ENCODE results near the gene ACOX1.
"Not testable (repeated sequence)": the region's sequence is repeated elsewhere in the genome, so short reads cannot be mapped to it uniquely, and the experiment has no call there.

Gene ACOX1

GRCh38 chr17:75981019-75981615 lies 2.2 kb upstream of the ACOX1 start:
- DNase-seq (ENCODE audit: low spot score), result no peak

DNA sequence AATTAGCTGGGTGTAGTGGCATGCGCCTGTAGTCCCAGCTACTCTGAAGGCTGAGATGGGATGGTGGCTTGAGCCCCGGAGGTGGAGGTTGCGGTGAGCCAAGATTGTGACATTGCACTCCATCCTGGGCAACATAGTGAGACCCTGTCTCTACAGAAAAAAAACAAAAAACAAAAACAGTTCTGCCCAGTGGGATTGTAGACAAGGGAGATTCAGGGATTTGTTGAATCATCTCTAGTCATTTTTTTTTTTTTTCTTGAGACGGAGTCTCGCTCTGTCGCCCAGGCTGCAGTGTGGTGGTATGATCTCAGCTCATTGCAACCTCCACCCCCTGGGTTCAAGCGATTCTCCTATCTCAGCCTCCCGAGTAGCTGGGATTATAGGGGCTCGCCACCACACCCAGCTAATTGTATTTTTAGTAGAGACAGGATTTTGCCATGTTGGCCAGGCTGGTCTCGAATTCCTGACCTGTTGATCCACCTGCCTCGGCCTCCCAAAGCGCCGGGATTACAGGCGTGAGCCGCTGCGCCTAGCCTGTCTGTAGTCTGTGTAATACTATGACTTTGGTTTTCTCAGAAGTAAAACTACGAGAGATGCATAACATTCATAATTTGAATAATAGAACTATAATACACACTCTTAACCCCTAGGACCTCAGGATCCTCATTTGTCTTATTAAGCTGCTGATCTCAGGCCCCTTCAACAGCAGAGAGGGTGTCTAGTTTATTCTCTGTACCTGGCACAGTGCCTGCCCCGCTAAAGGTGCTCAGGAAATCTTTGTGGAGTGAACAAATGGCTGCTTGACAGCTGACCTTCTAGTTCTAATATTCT lies 1.4 kb upstream of the ACOX1 start:
- DNase-seq (ENCODE audit: low spot score), result no peak

DNA sequence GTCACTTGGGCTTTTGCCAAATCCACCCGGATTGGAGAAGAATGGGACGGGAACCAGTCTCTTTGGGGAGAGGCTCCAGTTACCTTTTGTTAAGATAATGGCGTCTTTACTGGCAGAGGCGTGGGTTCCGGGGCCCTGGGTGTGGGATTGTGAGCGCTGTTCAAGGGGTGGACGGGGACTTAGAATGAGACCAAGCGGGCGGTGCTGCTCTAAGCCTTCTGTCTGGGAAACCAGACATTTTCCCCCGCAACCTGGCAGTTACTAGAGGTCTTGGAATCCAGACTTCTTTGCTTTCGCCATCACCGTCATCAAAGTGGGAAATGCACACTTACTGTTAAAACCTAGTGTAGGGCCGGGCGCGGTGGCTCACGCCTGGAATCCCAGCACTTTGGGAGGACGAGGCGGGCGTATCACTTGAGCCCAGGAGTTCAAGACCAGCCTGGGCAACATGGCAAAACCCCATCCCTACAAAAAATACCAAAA lies 780 bp upstream of the ACOX1 start:
- DNase-seq (ENCODE audit: low spot score), result no peak

DNA sequence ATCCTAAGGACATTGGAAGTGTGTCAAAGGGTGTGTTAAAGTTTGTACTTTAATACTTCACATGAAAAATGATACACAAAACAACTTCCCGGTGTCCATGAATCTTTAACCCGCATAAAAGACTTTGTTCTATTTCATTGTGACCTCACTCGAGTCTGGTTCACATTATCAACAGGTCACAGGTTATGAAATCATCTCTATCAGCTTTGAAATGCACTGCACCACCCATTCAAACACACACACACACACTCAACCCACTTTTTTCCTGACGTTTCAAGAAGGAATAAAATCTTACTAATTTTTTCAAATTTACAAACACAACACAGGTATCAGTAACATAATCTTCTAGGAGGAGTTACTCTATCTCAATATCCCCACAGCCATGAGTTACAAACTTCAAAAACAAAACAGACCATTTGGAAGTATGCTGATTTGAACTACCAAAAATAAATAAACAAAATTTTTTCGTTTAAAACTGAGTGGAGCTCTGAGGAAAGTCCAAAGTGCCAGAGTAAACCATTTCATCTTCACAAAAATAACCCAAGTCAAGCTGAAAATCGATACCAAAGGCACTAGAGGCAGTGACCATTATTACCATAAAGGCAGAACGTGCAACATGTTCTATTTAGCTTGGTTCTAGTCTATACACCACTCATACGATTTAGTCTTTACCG lies 2.7 kb downstream of the ACOX1 start:
- no peak for DNase-seq (ENCODE audit: low spot score)

- DNase-seq (ENCODE audit: low spot score), result no peak
These were observed 3.2 kb downstream of the ACOX1 start for GRCh38 chr17:75975757-75976174.

DNA sequence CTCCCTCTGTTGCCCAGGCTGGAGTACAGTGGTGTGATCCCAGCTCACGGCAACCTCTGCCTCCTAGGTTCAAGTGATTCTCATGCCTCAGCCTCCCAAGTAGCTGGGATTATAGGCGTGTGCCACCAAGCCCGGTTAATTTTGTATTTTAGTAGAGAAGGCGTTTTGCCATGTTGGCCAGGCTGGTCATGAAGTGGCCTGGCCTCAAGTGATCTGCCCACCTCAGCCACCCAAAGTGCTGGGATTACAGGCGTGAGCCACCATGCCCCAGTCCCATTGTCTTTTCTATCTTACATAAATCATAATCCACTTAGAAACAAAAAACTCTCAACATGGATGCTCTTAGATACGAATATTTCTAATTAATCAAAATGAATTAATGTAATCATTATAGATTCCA lies 3.8 kb downstream of the ACOX1 start:
- not testable (repeated sequence) for DNase-seq (ENCODE audit: low spot score)

DNA sequence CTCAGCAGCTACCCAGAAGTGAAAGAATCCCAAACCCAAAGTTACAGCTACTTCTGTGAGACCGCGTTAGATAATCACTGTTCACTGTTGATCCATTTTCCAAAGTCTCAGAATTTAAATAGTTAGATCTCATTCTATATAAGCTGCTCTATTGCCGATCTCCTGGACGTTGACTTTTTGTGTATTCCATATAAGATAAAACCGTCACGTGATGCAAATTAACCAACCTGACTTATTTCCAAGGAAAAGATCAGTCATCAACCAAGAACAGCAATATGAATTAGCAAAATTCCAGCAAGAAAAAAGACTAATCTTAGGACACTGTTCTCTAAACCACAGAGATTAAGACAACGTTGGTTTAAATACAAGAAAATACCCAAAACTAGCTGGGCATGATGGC lies 8.3 kb downstream of the ACOX1 start:
- DNase-seq (ENCODE audit: low spot score), result no peak

- peak; percentile 18 for DNase-seq (ENCODE audit: low spot score)
These were observed 8.9 kb downstream of the ACOX1 start for GRCh38 chr17:75970011-75970523.

- DNase-seq (ENCODE audit: low spot score), result not testable (repeated sequence)
These were observed 9.9 kb downstream of the ACOX1 start for GRCh38 chr17:75969044-75969443.

DNA sequence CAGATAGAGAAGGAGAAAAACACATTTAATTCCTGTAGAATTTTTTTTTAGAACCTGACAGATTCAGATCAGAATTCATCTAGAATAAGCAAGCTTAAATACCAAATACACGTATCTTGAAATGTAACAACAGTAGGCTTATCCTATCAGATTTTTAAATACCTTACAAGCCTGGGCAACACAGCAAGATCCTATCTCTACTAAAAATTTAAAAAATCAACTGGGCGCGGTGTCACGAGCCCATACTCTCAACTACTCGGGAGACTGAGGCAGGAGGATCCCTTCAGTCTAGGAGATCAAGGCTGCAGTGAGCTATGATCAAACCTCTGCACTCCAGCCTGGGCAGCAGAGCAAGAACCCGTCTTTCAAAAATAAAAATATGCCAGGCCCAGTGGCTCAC lies 13.5 kb downstream of the ACOX1 start:
- no peak for DNase-seq (ENCODE audit: low spot score)

- DNase-seq (ENCODE audit: low spot score), result no peak
These were observed 19.0 kb downstream of the ACOX1 start for GRCh38 chr17:75959839-75960511.

DNA sequence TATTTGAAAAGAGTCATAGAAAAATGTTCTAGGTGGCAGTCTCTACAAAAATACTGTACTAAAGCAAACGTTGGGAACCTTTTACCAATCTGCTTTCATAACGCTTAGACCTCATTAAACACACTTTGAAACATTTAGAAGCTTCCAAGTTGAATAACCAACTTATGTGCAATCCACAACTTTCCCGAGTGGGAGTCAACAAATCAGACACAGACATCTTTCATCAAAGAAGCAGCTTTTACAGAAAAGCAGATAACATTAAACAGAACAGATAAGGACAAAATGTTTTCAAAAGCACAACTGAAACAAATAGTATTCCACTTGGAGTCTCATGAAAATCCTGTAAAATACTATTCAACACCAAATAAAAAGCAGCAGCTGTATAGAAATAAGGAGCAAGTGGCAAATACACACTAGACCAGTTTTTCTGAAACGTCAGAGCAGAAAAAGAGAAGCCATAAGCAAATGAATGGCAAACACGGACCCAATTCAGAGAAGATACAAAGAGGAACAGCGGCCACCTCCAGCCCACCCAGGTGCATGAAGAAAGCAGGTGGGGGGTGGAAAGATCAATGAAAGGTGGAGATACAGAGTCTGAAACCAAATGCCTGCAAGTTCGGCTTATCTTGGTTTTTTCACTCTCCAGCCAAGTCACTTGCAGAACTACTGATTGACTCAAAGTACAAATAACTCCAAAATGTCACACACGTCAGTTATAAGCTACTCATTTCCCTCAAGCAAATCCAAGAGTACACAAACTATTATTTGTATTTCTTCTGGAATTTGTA lies 19.7 kb downstream of the ACOX1 start:
- no peak for DNase-seq (ENCODE audit: low spot score)

DNA sequence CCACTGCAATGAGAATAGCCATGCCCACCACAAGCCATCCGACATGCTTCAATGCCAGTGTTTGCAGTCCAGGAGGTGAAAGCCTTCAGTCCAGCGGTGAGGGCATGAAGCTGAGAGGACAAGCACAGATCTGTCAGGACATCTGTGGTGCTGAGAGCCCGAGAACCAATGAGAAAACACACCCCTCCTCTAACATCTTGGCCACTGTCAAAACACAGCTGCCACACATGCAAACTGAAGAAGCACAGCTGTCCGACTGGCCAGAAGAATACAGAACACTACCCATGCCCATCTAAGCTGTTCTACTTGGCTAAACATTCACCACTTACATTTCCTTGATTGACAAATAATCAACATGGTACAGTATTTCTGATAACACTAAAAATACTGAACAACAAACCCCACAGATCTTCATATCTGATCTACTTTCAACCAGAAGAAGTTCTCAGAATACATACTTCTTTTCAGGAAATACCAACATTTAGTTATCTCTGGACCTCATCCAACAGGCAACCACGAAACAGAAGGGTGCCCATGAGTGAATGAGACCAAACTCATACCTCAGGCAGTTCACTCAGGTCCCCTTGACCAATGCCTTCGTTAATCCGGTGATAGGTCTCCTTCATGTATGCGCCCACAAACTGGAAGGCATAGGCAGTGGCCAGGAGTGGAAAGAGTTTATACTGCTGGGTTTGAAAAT lies 28.0 kb downstream of the ACOX1 start:
- no peak for DNase-seq (ENCODE audit: low spot score)

DNA sequence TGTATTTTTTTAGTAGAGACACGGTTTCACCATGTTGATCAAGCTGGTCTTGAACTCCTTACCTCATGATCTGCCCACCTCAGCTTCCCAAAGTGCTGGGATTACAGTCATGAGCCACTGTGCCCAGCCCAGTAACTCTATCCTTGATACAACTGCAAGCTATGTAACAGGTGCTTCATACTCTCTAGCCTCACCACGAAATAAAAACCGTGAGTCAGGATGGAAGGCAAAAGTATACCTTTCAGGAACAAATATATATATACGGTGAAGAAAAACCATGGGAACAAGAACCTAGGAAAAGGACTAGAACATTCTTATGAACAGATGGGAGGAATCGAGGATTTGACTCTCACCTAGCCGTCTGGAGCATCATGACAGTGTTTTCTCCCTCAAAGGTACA lies 28.5 kb downstream of the ACOX1 start:
- no peak for DNase-seq (ENCODE audit: low spot score)

DNA sequence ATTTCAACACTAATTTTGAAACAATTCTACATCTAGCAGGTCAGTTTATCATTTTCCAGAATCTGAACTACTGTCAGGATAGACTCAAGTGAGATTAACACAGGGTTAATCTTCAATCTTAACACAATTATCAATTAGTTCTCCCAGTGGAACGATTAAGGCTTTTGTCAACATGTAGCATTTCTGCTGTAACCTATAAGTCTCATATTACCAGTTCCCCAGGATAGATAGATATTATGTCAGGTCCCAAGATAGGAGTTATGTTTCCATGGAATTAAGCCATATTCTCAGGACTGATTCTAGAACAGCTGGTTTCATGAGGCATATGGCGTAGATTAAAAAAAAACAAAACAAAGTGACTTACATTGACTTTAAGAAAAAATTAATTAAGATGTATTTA lies 33.8 kb downstream of the ACOX1 start:
- no peak for DNase-seq (ENCODE audit: low spot score)

DNA sequence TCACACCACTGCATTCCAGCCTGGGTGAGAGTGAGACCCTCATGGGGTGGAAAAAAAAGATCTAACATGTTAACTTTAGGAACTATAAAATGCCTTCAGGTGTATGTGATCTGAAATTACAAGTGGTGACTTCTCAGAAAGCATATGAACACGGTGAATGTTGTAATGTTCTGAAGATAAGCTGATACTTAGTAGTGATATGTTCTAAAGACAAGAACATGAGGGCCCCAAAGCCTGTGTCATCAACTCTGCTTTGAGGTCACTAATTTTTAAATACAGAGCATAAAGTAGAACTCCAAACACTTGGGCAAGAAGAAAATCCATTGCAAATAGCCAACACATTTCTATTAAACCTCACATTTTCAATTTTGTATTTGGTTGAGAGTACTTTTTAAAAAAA lies 35.5 kb downstream of the ACOX1 start:
- no peak for DNase-seq (ENCODE audit: low spot score)

DNA sequence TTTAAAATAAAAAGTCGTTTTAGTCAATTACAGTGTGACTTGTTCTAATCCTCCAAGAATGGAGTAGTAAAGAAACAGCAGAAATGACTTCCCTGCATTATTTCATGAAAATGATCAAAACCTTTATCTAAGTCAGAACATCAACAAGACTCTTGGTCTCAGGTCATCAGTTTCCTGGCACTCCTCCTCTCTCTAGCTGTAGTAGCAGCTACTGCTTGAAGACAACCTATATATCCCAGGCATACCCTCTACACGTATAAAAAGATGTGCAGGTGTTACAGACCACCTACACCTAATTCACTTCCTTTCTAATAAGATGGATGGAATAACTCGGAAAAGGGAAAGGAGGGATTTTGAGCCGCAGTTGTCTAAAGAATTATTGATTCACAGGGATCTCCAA lies 36.5 kb downstream of the ACOX1 start:
- DNase-seq (ENCODE audit: low spot score), result no peak

- DNase-seq (ENCODE audit: low spot score), result no peak
These were observed 37.5 kb downstream of the ACOX1 start for GRCh38 chr17:75941442-75941819.

GRCh38 chr17:75940727-75941441 lies 38.1 kb downstream of the ACOX1 start, which contains the start of gene FBF1:
FBF1 (minus strand) TSS chr17:75941042; CDS start chr17:75938149, 2,893 bp downstream.
- DNase-seq (ENCODE audit: low spot score), result peak; percentile 98

- DNase-seq (ENCODE audit: low spot score), result no peak
These were observed 41.3 kb downstream of the ACOX1 start for GRCh38 chr17:75937652-75938051.
